ENCODE data around the gene CENPW.

- TF ChIP-seq CTCF (conservative IDR thresholded peaks at IDR 0.05; ENCODE audit: low read length) (no peak), EZH2phosphoT487 (IDR thresholded peaks at IDR 0.05; ENCODE audit: borderline replicate concordance, low read depth, low read length) (no peak)
These were observed 39.8 kb upstream of the CENPW start for GRCh38 chr6:126300126-126300525.

Measured in OCI-LY7 (cell line).